Measurements from ENCODE around the gene MROH7. TPM values are rescaled to one million over a fixed set of nuclear protein-coding genes. Genes with fewer than 3 reads are reported as not detected.

MROH7 gene
- total RNA-seq, 1 donor from 2014 or later = under 0.01 TPM

DNA sequence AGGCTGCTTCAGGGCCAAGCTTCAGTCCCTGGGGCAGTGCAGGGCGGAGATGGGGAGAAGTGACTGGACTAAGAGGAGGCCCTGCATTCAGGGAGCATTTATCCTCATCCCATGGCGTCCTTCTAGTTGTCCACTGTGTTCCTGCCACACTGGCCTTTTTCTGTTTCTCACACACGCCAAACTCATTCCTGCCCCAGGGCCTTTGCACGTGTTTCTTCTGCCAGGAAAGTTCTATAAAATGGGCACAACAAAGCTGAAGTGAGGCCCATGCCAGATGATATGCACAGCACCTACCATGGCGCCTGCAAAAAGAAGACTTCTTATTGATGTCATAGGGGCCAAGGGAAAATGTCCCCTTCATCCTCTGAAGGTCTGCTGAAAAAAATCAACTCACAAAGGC is 24.3 kb downstream of the MROH7 start:
- no peak for DNase-seq (ENCODE audit: low read depth)
- Histone ChIP-seq H3K4me3 (ENCODE audit: low read depth, low read length) (no peak overlapping the region), H3K27me3 (ENCODE audit: control insufficient read depth, insufficient read depth, low read length) (no peaks in the 10 kb centered on the region), H3K36me3 (ENCODE audit: control insufficient read depth, insufficient read depth, low read length) (no peaks in the 10 kb centered on the region)
- peak; percentile 43 for FAIRE-seq
- TF ChIP-seq, protein P1, sequence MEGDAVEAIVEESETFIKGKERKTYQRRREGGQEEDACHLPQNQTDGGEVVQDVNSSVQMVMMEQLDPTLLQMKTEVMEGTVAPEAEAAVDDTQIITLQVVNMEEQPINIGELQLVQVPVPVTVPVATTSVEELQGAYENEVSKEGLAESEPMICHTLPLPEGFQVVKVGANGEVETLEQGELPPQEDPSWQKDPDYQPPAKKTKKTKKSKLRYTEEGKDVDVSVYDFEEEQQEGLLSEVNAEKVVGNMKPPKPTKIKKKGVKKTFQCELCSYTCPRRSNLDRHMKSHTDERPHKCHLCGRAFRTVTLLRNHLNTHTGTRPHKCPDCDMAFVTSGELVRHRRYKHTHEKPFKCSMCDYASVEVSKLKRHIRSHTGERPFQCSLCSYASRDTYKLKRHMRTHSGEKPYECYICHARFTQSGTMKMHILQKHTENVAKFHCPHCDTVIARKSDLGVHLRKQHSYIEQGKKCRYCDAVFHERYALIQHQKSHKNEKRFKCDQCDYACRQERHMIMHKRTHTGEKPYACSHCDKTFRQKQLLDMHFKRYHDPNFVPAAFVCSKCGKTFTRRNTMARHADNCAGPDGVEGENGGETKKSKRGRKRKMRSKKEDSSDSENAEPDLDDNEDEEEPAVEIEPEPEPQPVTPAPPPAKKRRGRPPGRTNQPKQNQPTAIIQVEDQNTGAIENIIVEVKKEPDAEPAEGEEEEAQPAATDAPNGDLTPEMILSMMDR (IDR thresholded peaks at IDR 0.05; ENCODE audit: insufficient read depth, low read length, severe bottlenecking) = no peak

- Histone ChIP-seq H3K36me3 (ENCODE audit: control insufficient read depth, insufficient read depth, low read length) (no peaks in the 10 kb centered on the region), H3K4me3 (ENCODE audit: low read depth, low read length) (no peak overlapping the region), H3K27me3 (ENCODE audit: control insufficient read depth, insufficient read depth, low read length) (no peaks in the 10 kb centered on the region)
- FAIRE-seq (no peak), DNase-seq (ENCODE audit: low read depth) (no peak)
- TF ChIP-seq, protein P1 (IDR thresholded peaks at IDR 0.05; ENCODE audit: insufficient read depth, low read length, severe bottlenecking) = no peak
Observed at GRCh38 chr1:54666333-54666732, 24.7 kb downstream of the MROH7 start.

- no peak for FAIRE-seq
- TF ChIP-seq, protein P1 (IDR thresholded peaks at IDR 0.05; ENCODE audit: insufficient read depth, low read length, severe bottlenecking) = no peak
- no peaks in the 10 kb centered on the region for H3K27me3 ChIP-seq (ENCODE audit: control insufficient read depth, insufficient read depth, low read length)
Observed at GRCh38 chr1:54667797-54668196, 26.2 kb downstream of the MROH7 start.

GRCh38 chr1:54668567-54668966 is 27.0 kb downstream of the MROH7 start:
- no peak overlapping the region for H3K4me3 ChIP-seq (ENCODE audit: low read depth, low read length)
- no peak for DNase-seq (ENCODE audit: low read depth)
- H3K27me3 ChIP-seq (ENCODE audit: control insufficient read depth, insufficient read depth, low read length) = no peaks in the 10 kb centered on the region
- no peak for FAIRE-seq
- TF ChIP-seq, protein P1 (IDR thresholded peaks at IDR 0.05; ENCODE audit: insufficient read depth, low read length, severe bottlenecking) = no peak
- H3K36me3 ChIP-seq (ENCODE audit: control insufficient read depth, insufficient read depth, low read length) = no peaks in the 10 kb centered on the region

More at GRCh38 chr1:54667797-54668196, 26.2 kb downstream of the MROH7 start:
- DNase-seq (ENCODE audit: low read depth) = no peak
- no peak overlapping the region for H3K4me3 ChIP-seq (ENCODE audit: low read depth, low read length)
- H3K36me3 ChIP-seq (ENCODE audit: control insufficient read depth, insufficient read depth, low read length) = no peaks in the 10 kb centered on the region

- H3K4me3 ChIP-seq (ENCODE audit: low read depth, low read length) = no peak overlapping the region
- peak; percentile 36 for FAIRE-seq
- peak; percentile 49 for DNase-seq (ENCODE audit: low read depth)
- TF ChIP-seq, protein P1 (IDR thresholded peaks at IDR 0.05; ENCODE audit: insufficient read depth, low read length, severe bottlenecking) = peak; percentile 95
- H3K27me3 ChIP-seq (ENCODE audit: control insufficient read depth, insufficient read depth, low read length) = no peaks in the 10 kb centered on the region
- no peaks in the 10 kb centered on the region for H3K36me3 ChIP-seq (ENCODE audit: control insufficient read depth, insufficient read depth, low read length)
Observed at GRCh38 chr1:54671985-54672608, 30.5 kb downstream of the MROH7 start.
